Effector memory CD8-positive, alpha-beta T cell (primary cell): Measurements from ENCODE around the gene OSTM1.
A peak's percentile ranks its signal among the peaks of the same experiment; 100 is the strongest.
"Not testable (repeated sequence)": the region's sequence is repeated elsewhere in the genome, so short reads cannot be mapped to it uniquely, and the experiment has no call there.

Experiments used
- ATAC-seq: fragments of 150-1000 bp; cut with Tn5 transposase; replicated peaks from 2 replicates; pipeline ENCODE4 v1.10.0; 2021; ENCODE audit warnings: mild to moderate bottlenecking, moderate library complexity
- DNase-seq, 3 experiments: peaks; one replicate each; pipeline ENCODE4 v3.0.0; 2021
- H3K27ac Mint-ChIP-seq, 2 donors: one replicate each; pipeline ENCODE4 v1.8.0; 2022; ENCODE audit warnings: mild to moderate bottlenecking in 2 of 2, mixed read lengths in 2 of 2, moderate library complexity in 2 of 2
- H3K27me3 Mint-ChIP-seq, 2 donors: one replicate each; pipeline ENCODE4 v1.8.0; 2022; ENCODE audit warnings: mixed read lengths in 2 of 2
- H3K36me3 Mint-ChIP-seq: one replicate; pipeline ENCODE4 v1.8.0; 2022; ENCODE audit warnings: mild to moderate bottlenecking, moderate library complexity, mixed read lengths; ENCODE audit not compliant: insufficient read depth
- H3K4me1 Mint-ChIP-seq, 2 donors: one replicate each; pipeline ENCODE4 v1.8.0; 2022; ENCODE audit warnings: low read depth in 2 of 2, mixed read lengths in 2 of 2
- H3K4me3 Mint-ChIP-seq, 2 donors: one replicate each; pipeline ENCODE4 v1.8.0; 2022; ENCODE audit warnings: mild to moderate bottlenecking in 2 of 2, mixed read lengths in 2 of 2, moderate library complexity in 2 of 2
- H3K9me3 Mint-ChIP-seq, 2 donors: one replicate each; pipeline ENCODE4 v1.8.0; 2022; ENCODE audit warnings: mixed read lengths in 2 of 2

Gene OSTM1

DNA sequence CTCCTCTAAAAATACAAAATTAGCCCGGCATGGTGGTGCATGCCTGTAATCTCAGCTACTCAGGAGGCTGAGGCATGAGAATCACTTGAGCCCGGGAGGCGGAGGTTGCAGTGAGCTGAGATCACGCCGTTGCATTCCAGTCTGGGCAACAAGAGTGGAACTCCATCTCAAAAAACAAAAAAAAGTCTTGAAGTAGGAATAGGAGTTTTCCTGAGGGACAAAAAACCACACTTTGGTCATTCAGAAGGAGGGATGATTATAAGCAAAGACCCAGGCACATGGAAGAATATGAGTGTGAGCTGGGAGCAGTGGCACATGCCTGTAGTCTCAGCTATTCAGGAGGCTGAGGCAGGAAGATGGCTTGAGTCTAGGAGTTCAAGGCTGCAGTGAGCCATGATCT lies 74.3 kb downstream of the OSTM1 start:
- ATAC-seq: not testable (repeated sequence)

DNA sequence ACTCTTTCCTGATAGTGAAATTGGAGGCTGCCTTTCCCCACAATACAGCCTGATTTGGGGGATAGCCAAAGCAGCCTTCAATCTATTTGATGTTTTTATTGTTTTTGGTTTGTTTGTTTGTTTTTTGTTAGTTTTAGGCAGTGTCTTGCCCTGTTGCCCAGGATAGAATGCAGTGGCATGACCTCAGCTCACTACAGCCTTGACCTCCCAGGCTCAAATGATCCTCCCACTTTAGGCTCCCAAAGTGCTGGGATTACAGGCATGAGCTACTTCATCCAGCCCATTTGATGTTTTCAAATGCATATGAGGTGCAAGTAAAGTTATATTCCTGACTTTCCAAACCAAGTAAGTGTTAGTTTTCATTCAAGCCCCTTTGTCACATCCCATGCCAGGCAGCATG lies 75.2 kb downstream of the OSTM1 start:
- ATAC-seq (no peak), DNase-seq (no peak)
- no peaks in the 10 kb centered on the region for H3K9me3 Mint-ChIP-seq
- peaks cover 0 to 3% of the 10 kb centered on the region in 2 donors for H3K4me1 Mint-ChIP-seq
- peaks cover 0 to 8% of the 10 kb centered on the region in 2 donors for H3K27me3 Mint-ChIP-seq
- no peak overlapping the region for H3K4me3 Mint-ChIP-seq
- no peaks in the 10 kb centered on the region for H3K36me3 Mint-ChIP-seq
- H3K27ac Mint-ChIP-seq: no peak overlapping the region

More for the DNA sequence above, 74.3 kb downstream of the OSTM1 start:
- not testable (repeated sequence) for DNase-seq, H3K4me1 Mint-ChIP-seq, H3K36me3 Mint-ChIP-seq, H3K27ac Mint-ChIP-seq, H3K4me3 Mint-ChIP-seq, H3K9me3 Mint-ChIP-seq, H3K27me3 Mint-ChIP-seq

DNA sequence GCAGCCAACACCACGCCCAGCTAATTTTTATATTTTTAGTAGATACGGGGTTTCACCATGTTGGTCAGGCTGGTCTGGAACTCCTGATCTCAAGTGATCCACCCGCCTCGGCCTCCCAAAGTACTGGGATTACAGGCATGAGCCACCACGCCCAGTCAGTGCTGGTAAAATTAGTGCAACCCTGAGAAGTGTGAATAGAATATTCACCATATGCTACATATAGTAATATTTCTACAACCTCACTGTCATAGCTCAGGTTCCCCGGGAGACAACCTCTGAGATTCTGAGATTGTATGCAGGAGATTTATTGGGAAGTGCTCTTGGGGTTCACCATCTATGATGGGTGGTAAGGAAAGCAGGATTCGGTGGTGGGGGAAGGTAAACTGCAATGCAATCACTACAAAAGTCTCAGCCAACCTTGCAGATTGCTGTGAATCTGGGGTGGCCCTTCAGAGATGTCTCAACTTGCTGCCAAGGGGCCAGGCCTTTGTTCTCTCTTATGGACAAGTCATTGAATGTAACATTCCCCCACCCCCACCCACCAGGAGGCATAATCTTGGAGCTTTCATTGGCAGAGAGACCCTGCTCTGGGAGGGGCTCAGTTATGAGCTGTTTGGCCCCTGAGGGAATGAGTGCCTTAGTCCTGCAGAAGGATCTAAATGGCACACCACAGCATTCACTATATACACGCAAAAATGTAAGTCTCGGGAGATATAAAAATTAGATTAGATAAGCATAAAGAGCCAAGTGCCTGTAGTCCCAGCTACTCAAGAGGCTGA lies 82.6 kb downstream of the OSTM1 start:
- H3K27me3 Mint-ChIP-seq: peaks cover 0 to 9% of the 10 kb centered on the region in 2 donors
- H3K4me1 Mint-ChIP-seq: peaks cover 5 to 10% of the 10 kb centered on the region in 2 donors
- H3K9me3 Mint-ChIP-seq: no peaks in the 10 kb centered on the region
- H3K4me3 Mint-ChIP-seq: peak overlapping the region; percentile 13 to 54
- H3K27ac Mint-ChIP-seq: peak overlapping the region; percentile 46 to 62
- no peaks in the 10 kb centered on the region for H3K36me3 Mint-ChIP-seq
- DNase-seq (no peak), ATAC-seq (no peak)
